Tibial nerve (tissue), 4 donors: Measurements from ENCODE around the gene HNRNPR.

ENCODE experiments used
- CTCF ChIP-seq, 5 experiments: fragments of 200-600 bp in 3 of 5; fragments of 450-650 bp in 2 of 5; sonication (generic) in 3 of 5; IDR thresholded peaks; one replicate each; pipeline ENCODE4 v1.5.1; 2016 to 2019; ENCODE audit warnings: antibody characterized with exemption in 5 of 5, mild to moderate bottlenecking in 3 of 5, moderate library complexity in 2 of 5
- EP300 ChIP-seq, 2 donors: sonication (generic); formaldehyde crosslinking; IDR thresholded peaks; one replicate each; pipeline ENCODE4 v1.6.1; 2017; ENCODE audit warnings: antibody characterized with exemption in 2 of 2, mild to moderate bottlenecking in 1 of 2
- POLR2A ChIP-seq, 2 donors: fragments of 450-650 bp; IDR thresholded peaks; one replicate each; pipeline ENCODE4 v1.6.1; 2017; ENCODE audit warnings: antibody characterized with exemption in 2 of 2, mild to moderate bottlenecking in 2 of 2, moderate library complexity in 2 of 2

GRCh38 chr1:23283667-23284602, 60.1 kb downstream of the HNRNPR start:
- TF ChIP-seq CTCF (IDR thresholded peaks at IDR 0.05) (no peak), POLR2A (IDR thresholded peaks at IDR 0.05) (no peak), EP300 (IDR thresholded peaks at IDR 0.05) (no peak)
